Measurements from ENCODE around the gene FBXL14.
A peak's percentile ranks its signal among the peaks of the same experiment; 100 is the strongest.

Gene FBXL14

DNA sequence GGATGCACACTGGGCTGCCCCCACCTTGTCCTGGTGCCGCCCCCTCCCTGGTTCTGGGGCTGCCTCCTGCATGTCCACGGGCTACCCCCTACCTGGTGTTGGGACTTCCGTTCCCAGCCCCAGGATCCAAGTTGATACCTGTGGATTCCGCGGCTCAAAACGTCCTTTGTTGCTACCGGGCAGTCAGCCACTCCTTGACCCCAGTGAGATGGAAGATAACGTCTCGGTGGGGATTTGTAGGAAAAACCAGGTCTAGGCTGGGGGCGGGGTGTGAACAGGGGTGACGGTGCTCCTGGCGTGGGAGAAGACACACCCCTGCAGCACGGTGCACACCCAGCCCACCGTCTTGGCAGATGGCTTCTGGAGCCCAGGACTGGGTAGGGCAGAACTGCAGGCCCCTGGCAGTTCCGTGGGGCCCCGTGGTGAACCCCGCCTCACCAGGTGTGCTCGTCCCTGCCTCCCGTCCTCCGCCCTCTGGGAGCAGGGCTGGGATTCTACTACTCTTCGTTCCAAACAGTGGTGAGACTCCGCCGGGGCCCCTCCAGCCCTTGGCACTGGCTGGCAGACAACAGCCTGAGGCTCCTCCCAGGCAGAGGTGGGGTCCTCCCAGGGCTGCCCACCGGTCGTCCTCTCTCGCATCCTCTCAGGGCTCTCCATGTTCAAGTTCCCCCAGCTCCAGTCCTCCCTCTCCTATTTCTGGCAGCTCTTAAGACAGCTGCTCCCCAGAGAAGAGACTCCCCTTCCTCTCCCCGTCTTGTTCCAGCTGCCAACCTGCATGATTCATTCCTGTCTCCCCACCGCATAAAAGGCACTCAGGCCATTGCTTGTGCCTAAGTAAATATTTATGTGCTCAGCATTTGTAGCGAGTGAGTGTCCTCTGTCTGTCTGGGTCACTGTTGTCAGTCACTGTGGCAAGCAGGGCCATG is 75.5 kb downstream of the FBXL14 start:
- TF ChIP-seq, protein P1, sequence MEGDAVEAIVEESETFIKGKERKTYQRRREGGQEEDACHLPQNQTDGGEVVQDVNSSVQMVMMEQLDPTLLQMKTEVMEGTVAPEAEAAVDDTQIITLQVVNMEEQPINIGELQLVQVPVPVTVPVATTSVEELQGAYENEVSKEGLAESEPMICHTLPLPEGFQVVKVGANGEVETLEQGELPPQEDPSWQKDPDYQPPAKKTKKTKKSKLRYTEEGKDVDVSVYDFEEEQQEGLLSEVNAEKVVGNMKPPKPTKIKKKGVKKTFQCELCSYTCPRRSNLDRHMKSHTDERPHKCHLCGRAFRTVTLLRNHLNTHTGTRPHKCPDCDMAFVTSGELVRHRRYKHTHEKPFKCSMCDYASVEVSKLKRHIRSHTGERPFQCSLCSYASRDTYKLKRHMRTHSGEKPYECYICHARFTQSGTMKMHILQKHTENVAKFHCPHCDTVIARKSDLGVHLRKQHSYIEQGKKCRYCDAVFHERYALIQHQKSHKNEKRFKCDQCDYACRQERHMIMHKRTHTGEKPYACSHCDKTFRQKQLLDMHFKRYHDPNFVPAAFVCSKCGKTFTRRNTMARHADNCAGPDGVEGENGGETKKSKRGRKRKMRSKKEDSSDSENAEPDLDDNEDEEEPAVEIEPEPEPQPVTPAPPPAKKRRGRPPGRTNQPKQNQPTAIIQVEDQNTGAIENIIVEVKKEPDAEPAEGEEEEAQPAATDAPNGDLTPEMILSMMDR (IDR thresholded peaks at IDR 0.05; ENCODE audit: low read depth, low read length), result no peak
- peak; percentile 23 for DNase-seq (ENCODE audit: extremely low read depth, low read depth)

DNA sequence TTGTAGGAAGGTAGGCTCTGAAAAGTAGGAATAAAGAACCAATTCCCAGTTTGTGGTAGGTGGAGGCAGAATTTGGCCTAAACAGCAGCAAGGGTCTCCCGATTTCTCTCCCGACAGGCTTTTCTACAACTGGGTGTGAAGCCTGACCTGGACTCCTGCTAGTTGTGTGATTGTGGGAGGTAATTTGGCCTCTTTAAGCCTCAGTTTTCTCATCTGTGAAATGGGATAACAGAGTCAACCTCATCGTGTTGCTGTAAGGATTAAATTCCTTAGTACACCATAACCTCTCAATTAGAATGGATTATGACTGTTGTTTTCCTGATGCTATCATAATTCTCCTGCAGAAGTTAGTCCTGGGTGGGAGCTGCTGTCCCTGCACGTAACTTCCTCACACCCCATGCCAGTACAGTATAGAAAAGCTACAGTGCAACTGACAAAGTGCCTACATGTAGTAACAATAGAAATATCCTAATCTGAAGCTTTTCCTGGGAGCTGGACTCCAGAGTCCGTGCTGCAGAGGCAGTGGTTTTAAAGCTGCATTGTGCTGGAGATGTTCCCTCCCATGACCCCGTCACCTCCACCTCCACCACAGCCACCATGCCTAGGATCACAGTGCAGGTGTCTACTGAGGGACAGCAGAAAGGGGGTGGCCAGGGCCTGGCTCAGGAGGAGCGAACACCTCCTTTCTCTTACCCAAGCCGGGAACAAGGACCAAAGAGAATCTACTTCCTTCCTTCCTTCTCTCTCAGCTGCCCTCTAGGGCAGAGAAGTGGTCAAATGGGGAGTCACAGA is 76.5 kb downstream of the FBXL14 start:
- TF ChIP-seq, protein P1 (IDR thresholded peaks at IDR 0.05; ENCODE audit: low read depth, low read length), result no peak
- no peak for DNase-seq (ENCODE audit: extremely low read depth, low read depth)

DNA sequence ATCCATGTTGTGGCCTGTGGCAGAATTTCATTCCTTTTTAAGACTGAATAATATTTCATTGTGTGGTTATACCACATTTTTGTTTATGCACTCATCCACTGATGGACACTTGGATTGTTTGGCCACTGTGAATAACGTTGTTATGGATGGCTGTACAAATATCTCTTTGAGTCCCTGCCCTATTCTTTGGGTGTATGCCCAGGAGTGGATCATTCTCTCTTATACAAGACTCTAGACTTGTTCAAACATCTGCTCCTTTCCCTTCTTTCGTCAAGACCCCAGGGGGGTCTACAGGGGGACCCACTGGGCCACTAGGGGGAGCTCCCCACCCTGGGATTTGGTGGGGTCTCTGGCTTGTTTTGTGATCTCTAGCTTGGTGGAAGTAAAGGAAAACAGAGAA is 77.4 kb downstream of the FBXL14 start:
- TF ChIP-seq, protein P1 (IDR thresholded peaks at IDR 0.05; ENCODE audit: low read depth, low read length), result peak; percentile 46
- DNase-seq (ENCODE audit: extremely low read depth, low read depth), result peak; percentile 62

Measured in AG09319 (cell line).